ENCODE measurements around the gene PLCD3.

The PLCD3 gene

GRCh38 chr17:45081047-45081703, 51.1 kb downstream of the PLCD3 start:
- peaks cover 31% of the 10 kb centered on the region for H3K36me3 ChIP-seq (ENCODE audit: insufficient read depth, low read length)
- H3K9me3 ChIP-seq (ENCODE audit: control insufficient read depth, insufficient read depth, low read length), result no peaks in the 10 kb centered on the region
- no peaks in the 10 kb centered on the region for H3K4me1 ChIP-seq (ENCODE audit: insufficient read depth, low read length)
- no peak overlapping the region for H3K9ac ChIP-seq (ENCODE audit: low read depth, low read length)

GRCh38 chr17:45077643-45078042, 54.7 kb downstream of the PLCD3 start:
- Histone ChIP-seq H3K9ac (ENCODE audit: low read depth, low read length) (no peak overlapping the region), H3K4me1 (ENCODE audit: insufficient read depth, low read length) (0 out of 2 replicates have a peak, but pooled peaks cover 3% of the 10 kb centered on the region), H3K36me3 (ENCODE audit: insufficient read depth, low read length) (peaks cover 31% of the 10 kb centered on the region), H3K9me3 (ENCODE audit: control insufficient read depth, insufficient read depth, low read length) (no peaks in the 10 kb centered on the region)

- no peak overlapping the region for H3K9ac ChIP-seq (ENCODE audit: low read depth, low read length)
- peaks cover 33% of the 10 kb centered on the region for H3K36me3 ChIP-seq (ENCODE audit: insufficient read depth, low read length)
- 0 out of 2 replicates have a peak, but pooled peaks cover 3% of the 10 kb centered on the region for H3K4me1 ChIP-seq (ENCODE audit: insufficient read depth, low read length)
- H3K9me3 ChIP-seq (ENCODE audit: control insufficient read depth, insufficient read depth, low read length), result no peaks in the 10 kb centered on the region
Measured at GRCh38 chr17:45073414-45074070, 58.8 kb downstream of the PLCD3 start.

- Histone ChIP-seq H3K4me1 (ENCODE audit: insufficient read depth, low read length) (0 out of 2 replicates have a peak, but pooled peaks cover 3% of the 10 kb centered on the region), H3K9me3 (ENCODE audit: control insufficient read depth, insufficient read depth, low read length) (no peaks in the 10 kb centered on the region), H3K9ac (ENCODE audit: low read depth, low read length) (no peak overlapping the region), H3K36me3 (ENCODE audit: insufficient read depth, low read length) (peaks cover 32% of the 10 kb centered on the region)
Measured at GRCh38 chr17:45070809-45071208, 61.5 kb downstream of the PLCD3 start.

- Histone ChIP-seq H3K9me3 (ENCODE audit: control insufficient read depth, insufficient read depth, low read length) (no peaks in the 10 kb centered on the region), H3K36me3 (ENCODE audit: insufficient read depth, low read length) (peaks cover 32% of the 10 kb centered on the region)
Measured at GRCh38 chr17:45070001-45070400, 62.3 kb downstream of the PLCD3 start.

GRCh38 chr17:45067637-45068036, 64.7 kb downstream of the PLCD3 start:
- Histone ChIP-seq H3K9me3 (ENCODE audit: control insufficient read depth, insufficient read depth, low read length) (no peaks in the 10 kb centered on the region), H3K36me3 (ENCODE audit: insufficient read depth, low read length) (peaks cover 20% of the 10 kb centered on the region), H3K9ac (ENCODE audit: low read depth, low read length) (no peak overlapping the region), H3K4me1 (ENCODE audit: insufficient read depth, low read length) (peaks cover under 1% of the 10 kb centered on the region; the same call in 1 of the 2 replicates)

More at GRCh38 chr17:45070001-45070400, 62.3 kb downstream of the PLCD3 start:
- Histone ChIP-seq H3K4me1 (ENCODE audit: insufficient read depth, low read length) (0 out of 2 replicates have a peak, but pooled peaks cover 3% of the 10 kb centered on the region), H3K9ac (ENCODE audit: low read depth, low read length) (no peak overlapping the region)

GRCh38 chr17:45063198-45063597, 69.1 kb downstream of the PLCD3 start:
- H3K9ac ChIP-seq (ENCODE audit: low read depth, low read length), result no peak overlapping the region
- no peaks in the 10 kb centered on the region for H3K9me3 ChIP-seq (ENCODE audit: control insufficient read depth, insufficient read depth, low read length)
- H3K4me1 ChIP-seq (ENCODE audit: insufficient read depth, low read length), result peaks cover 7% of the 10 kb centered on the region
- peaks cover 6% of the 10 kb centered on the region; the same call in 1 of the 2 replicates for H3K36me3 ChIP-seq (ENCODE audit: insufficient read depth, low read length)

GRCh38 chr17:45061606-45062205, 70.6 kb downstream of the PLCD3 start:
- peaks cover 7% of the 10 kb centered on the region for H3K4me1 ChIP-seq (ENCODE audit: insufficient read depth, low read length)
- peak overlapping the region; percentile 97 for H3K9ac ChIP-seq (ENCODE audit: low read depth, low read length)
- no peaks in the 10 kb centered on the region for H3K9me3 ChIP-seq (ENCODE audit: control insufficient read depth, insufficient read depth, low read length)
- H3K36me3 ChIP-seq (ENCODE audit: insufficient read depth, low read length), result no peaks in the 10 kb centered on the region

GRCh38 chr17:45060797-45061605, 71.3 kb downstream of the PLCD3 start, which contains the start of gene NMT1:
TSS of gene NMT1 (plus strand) at chr17:45061317. CDS start at chr17:45061330, 13 bp downstream.
- Histone ChIP-seq H3K36me3 (ENCODE audit: insufficient read depth, low read length) (no peaks in the 10 kb centered on the region), H3K9me3 (ENCODE audit: control insufficient read depth, insufficient read depth, low read length) (no peaks in the 10 kb centered on the region), H3K9ac (ENCODE audit: low read depth, low read length) (peak within 1 kb of the TSS; percentile 97), H3K4me1 (ENCODE audit: insufficient read depth, low read length) (peaks cover 7% of the 10 kb centered on the region)

- no peaks in the 10 kb centered on the region for H3K36me3 ChIP-seq (ENCODE audit: insufficient read depth, low read length)
- H3K9me3 ChIP-seq (ENCODE audit: control insufficient read depth, insufficient read depth, low read length), result no peaks in the 10 kb centered on the region
- H3K4me1 ChIP-seq (ENCODE audit: insufficient read depth, low read length), result peaks cover 7% of the 10 kb centered on the region
- peak overlapping the region; percentile 97 for H3K9ac ChIP-seq (ENCODE audit: low read depth, low read length)
Measured at GRCh38 chr17:45060382-45060796, 71.9 kb downstream of the PLCD3 start.

Data from ES-I3 (cell line).